ENCODE results near the gene STAB2.

- TF ChIP-seq MAX (IDR thresholded peaks at IDR 0.05), result no peak
- TF ChIP-seq CHD2 (IDR thresholded peaks at IDR 0.05; ENCODE audit: low read length), result no peak
- no peak for TF ChIP-seq MAFK (IDR thresholded peaks at IDR 0.05; ENCODE audit: low read depth, low read length)
- no peak for TF ChIP-seq JUN (IDR thresholded peaks at IDR 0.05; ENCODE audit: low read depth, low read length)
- TF ChIP-seq RAD21 (IDR thresholded peaks at IDR 0.05 in 1 of 2, conservative IDR thresholded peaks at IDR 0.05 in 1 of 2; ENCODE audit: low read depth in 2 of 2, low read length in 2 of 2), result no peak
- TF ChIP-seq CTCF (IDR thresholded peaks at IDR 0.05; ENCODE audit: control extremely low read depth in 1 of 3, insufficient read depth in 1 of 3, low read depth in 1 of 3, low read length in 3 of 3), result no peak
- no peak for TF ChIP-seq ATF2 (IDR thresholded peaks at IDR 0.05; ENCODE audit: low read length)
- no peak for TF ChIP-seq EZH2 (IDR thresholded peaks at IDR 0.05; ENCODE audit: low read depth, low read length, severe bottlenecking)
- TF ChIP-seq NRF1 (IDR thresholded peaks at IDR 0.05; ENCODE audit: low read depth, low read length), result no peak
- TF ChIP-seq JUND (IDR thresholded peaks at IDR 0.05; ENCODE audit: low read length), result no peak
Observed at GRCh38 chr12:103560604-103561101, 26.4 kb upstream of the STAB2 start.
